ENCODE results near the gene PRUNE2. TPM values are rescaled to one million over a fixed set of nuclear protein-coding genes. Genes with fewer than 3 reads are reported as not detected.

PRUNE2 gene
- total and polyA plus RNA-seq, 2 experiments from 2014 or later, result 0.46 to 4.1 TPM

DNA sequence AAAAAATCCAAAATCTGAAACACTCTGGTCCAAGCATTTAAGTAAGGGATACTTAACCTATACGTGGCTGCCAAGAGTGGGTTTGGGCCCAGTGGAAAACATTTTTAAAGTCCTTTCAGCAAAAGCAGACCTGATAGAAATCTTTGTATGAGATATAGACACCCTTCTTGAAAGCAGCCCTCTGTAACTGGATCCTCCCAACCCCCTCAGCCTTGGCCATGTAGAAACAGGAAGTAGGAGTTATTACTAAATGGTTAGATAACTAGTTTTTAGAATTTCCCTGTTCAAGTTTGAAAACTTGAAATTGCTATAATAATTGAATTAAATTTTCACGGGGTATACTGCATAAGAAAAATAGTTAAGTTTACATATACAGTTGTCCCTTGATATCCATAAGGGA, 253.0 kb downstream of the PRUNE2 start:
- Histone ChIP-seq H3K9me3 (ENCODE audit: low read depth) (no peaks in the 10 kb centered on the region), H3K4me2 (no peak overlapping the region), H3K27me3 (no peaks in the 10 kb centered on the region), H4K20me1 (ENCODE audit: insufficient read depth, poor library complexity, severe bottlenecking) (no peaks in the 10 kb centered on the region), H2AFZ (no peak overlapping the region), H3K36me3 (replicated peaks; ENCODE audit: insufficient read depth, low read depth) (no peaks in the 10 kb centered on the region), H3K27ac (no peak overlapping the region), H3K4me1 (ENCODE audit: insufficient read depth) (peaks cover 10% of the 10 kb centered on the region), H3K79me2 (no peaks in the 10 kb centered on the region), H3K9me2 (replicated peaks; ENCODE audit: insufficient read depth) (no peaks in the 10 kb centered on the region), H3K4me3 (no peak overlapping the region)
- TF ChIP-seq, protein P1, sequence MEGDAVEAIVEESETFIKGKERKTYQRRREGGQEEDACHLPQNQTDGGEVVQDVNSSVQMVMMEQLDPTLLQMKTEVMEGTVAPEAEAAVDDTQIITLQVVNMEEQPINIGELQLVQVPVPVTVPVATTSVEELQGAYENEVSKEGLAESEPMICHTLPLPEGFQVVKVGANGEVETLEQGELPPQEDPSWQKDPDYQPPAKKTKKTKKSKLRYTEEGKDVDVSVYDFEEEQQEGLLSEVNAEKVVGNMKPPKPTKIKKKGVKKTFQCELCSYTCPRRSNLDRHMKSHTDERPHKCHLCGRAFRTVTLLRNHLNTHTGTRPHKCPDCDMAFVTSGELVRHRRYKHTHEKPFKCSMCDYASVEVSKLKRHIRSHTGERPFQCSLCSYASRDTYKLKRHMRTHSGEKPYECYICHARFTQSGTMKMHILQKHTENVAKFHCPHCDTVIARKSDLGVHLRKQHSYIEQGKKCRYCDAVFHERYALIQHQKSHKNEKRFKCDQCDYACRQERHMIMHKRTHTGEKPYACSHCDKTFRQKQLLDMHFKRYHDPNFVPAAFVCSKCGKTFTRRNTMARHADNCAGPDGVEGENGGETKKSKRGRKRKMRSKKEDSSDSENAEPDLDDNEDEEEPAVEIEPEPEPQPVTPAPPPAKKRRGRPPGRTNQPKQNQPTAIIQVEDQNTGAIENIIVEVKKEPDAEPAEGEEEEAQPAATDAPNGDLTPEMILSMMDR (IDR thresholded peaks at IDR 0.05; ENCODE audit: poor library complexity), result no peak
- TF ChIP-seq EZH2 (IDR thresholded peaks at IDR 0.05; ENCODE audit: borderline replicate concordance) (no peak), EZH2phosphoT487 (IDR thresholded peaks at IDR 0.05; ENCODE audit: low read depth, severe bottlenecking, unreplicated experiment) (no peak)
- WGBS (ENCODE audit: low lambda C conversion rate, missing lambda C conversion rate), result 86% methylated on average over 2 of the region's 2 CpGs
- DNase-seq (ENCODE audit: low spot score), result no peak

DNA sequence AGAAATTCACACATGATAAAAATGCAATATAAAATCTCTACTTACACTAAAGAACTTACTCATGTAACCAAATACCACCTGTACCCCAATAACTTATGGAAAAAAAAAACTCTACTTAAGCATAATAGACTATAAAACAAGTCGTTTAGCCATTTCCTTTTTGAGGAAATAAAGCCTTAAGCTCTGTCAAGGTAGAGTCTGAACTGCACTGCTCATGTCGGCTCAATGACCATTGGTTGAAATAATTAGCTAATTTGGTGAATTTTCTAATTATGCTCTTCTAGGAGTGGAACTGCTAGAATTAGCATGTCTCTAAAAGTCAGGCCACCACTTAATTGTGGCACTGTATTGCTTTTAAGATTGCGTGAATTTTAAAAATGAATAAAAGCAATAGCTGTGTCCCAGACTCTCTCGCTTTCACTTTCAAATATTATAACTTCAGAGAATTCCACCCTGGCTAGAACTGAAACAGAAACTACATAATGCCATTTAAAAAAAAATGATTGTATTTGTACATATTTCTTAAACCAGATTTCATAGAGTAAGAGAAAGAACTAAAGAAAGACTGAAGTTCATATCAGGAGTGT, 254.7 kb downstream of the PRUNE2 start:
- 71% methylated on average over 4 of the region's 4 CpGs for WGBS (ENCODE audit: low lambda C conversion rate, missing lambda C conversion rate)

DNA sequence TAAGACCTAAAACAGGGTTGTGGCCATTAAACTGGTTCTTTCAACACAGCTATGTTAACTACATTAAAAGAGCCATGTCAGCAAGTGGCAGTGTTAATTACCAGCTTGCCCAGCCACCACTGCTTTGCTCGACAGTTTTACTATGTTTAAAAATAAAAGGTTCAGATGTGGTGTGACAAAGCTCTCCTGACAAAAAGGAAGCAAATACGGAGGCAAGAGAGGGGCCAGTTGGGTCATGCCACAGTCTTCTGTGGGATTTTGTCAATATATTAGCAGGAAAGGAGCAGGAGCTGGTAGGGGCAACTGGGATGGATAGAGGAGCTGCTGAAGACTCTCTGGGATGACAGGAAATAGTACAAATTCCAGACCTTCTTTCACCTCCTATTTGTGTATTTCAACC, 255.2 kb downstream of the PRUNE2 start:
- no peak for DNase-seq (ENCODE audit: low spot score)

More for the DNA sequence above, 254.7 kb downstream of the PRUNE2 start:
- peaks cover 10% of the 10 kb centered on the region for H3K4me1 ChIP-seq (ENCODE audit: insufficient read depth)
- no peak for DNase-seq (ENCODE audit: low spot score)
- H4K20me1 ChIP-seq (ENCODE audit: insufficient read depth, poor library complexity, severe bottlenecking), result no peaks in the 10 kb centered on the region
- H3K4me3 ChIP-seq, result no peak overlapping the region
- H3K27me3 ChIP-seq, result no peaks in the 10 kb centered on the region
- H3K27ac ChIP-seq, result peak overlapping the region; percentile 24
- no peaks in the 10 kb centered on the region for H3K9me2 ChIP-seq (replicated peaks; ENCODE audit: insufficient read depth)
- no peaks in the 10 kb centered on the region for H3K9me3 ChIP-seq (ENCODE audit: low read depth)
- peak overlapping the region; percentile 32 for H3K4me2 ChIP-seq
- H3K79me2 ChIP-seq, result no peaks in the 10 kb centered on the region
- TF ChIP-seq EZH2 (IDR thresholded peaks at IDR 0.05; ENCODE audit: borderline replicate concordance), result no peak
- TF ChIP-seq EZH2phosphoT487 (IDR thresholded peaks at IDR 0.05; ENCODE audit: low read depth, severe bottlenecking, unreplicated experiment), result no peak
- TF ChIP-seq, protein P1 (IDR thresholded peaks at IDR 0.05; ENCODE audit: poor library complexity), result no peak
- no peaks in the 10 kb centered on the region for H3K36me3 ChIP-seq (replicated peaks; ENCODE audit: insufficient read depth, low read depth)
- H2AFZ ChIP-seq, result no peak overlapping the region

More for the DNA sequence above, 255.2 kb downstream of the PRUNE2 start:
- Histone ChIP-seq H3K4me3 (no peak overlapping the region), H3K4me1 (ENCODE audit: insufficient read depth) (peaks cover 10% of the 10 kb centered on the region), H3K36me3 (replicated peaks; ENCODE audit: insufficient read depth, low read depth) (no peaks in the 10 kb centered on the region), H3K27me3 (no peaks in the 10 kb centered on the region), H3K79me2 (no peaks in the 10 kb centered on the region), H3K27ac (peak overlapping the region; percentile 24), H3K9me3 (ENCODE audit: low read depth) (no peaks in the 10 kb centered on the region), H3K4me2 (peak overlapping the region; percentile 32), H3K9me2 (replicated peaks; ENCODE audit: insufficient read depth) (no peaks in the 10 kb centered on the region), H4K20me1 (ENCODE audit: insufficient read depth, poor library complexity, severe bottlenecking) (no peaks in the 10 kb centered on the region), H2AFZ (no peak overlapping the region)
- TF ChIP-seq EZH2 (IDR thresholded peaks at IDR 0.05; ENCODE audit: borderline replicate concordance), result no peak
- no peak for TF ChIP-seq EZH2phosphoT487 (IDR thresholded peaks at IDR 0.05; ENCODE audit: low read depth, severe bottlenecking, unreplicated experiment)
- TF ChIP-seq, protein P1 (IDR thresholded peaks at IDR 0.05; ENCODE audit: poor library complexity), result no peak
- 10% methylated on average over 2 of the region's 2 CpGs for WGBS (ENCODE audit: low lambda C conversion rate, missing lambda C conversion rate)

Data from hepatocyte (in vitro differentiated cells).